Endothelial cell of umbilical vein (primary cell): Measurements from ENCODE around the gene CCSER1. TPM values are rescaled to one million over a fixed set of nuclear protein-coding genes. Genes with fewer than 3 reads are reported as not detected.

ENCODE experiments used
- BruUV-seq: library from RNA; stranded (reverse); fragments of 400-500 nt; replicated peaks from 2 replicates; lab custom pipeline; 2021; lab: Mats Ljungman, UMichigan
- CTCF ChIA-PET: fragments of 300-600, 350-600 bp; sonication (Branson Sonifier 250); formaldehyde crosslinking; loops from one replicate; lab custom pipeline; 2021; ENCODE audit warnings: antibody characterized with exemption, inconsistent platforms; lab: Charles Lee
- POLR2A ChIA-PET: fragments of 300-600, 350-600 bp; sonication (Branson Sonifier 250); formaldehyde crosslinking; loops from one replicate; lab custom pipeline; 2021; ENCODE audit warnings: antibody characterized with exemption, inconsistent platforms; lab: Charles Lee
- DNase-seq: peaks from one replicate; pipeline ENCODE4 v3.0.0-alpha.2; 2011; ENCODE audit warnings: low read depth, low spot score
- FAIRE-seq: peaks from 2 replicates; lab custom pipeline; 2011; peaks lifted over from hg19 to GRCh38; lab: Jason Lieb, UNC
- H2AFZ ChIP-seq: 2 replicates; pipeline ENCODE4 v1.6.0; 2012; ENCODE audit warnings: low read depth, low read length, control low read depth, inconsistent platforms
- H3K27ac ChIP-seq: 2 replicates; pipeline ENCODE4 v1.5.1; 2011; ENCODE audit warnings: low read depth, mild to moderate bottlenecking, control low read depth, low read length, moderate library complexity; ENCODE audit not compliant: insufficient read depth
- H3K27me3 ChIP-seq, 2 experiments: 2 replicates each; pipeline versions ENCODE4 v1.6.0 to v1.6.1; 2011; ENCODE audit warnings: low read length in 2 of 2, mixed read lengths in 1 of 2; ENCODE audit not compliant: control insufficient read depth in 2 of 2, insufficient read depth in 2 of 2
- H3K36me3 ChIP-seq, 2 experiments: 2 replicates in 1 of 2; 3 replicates in 1 of 2; pipeline ENCODE4 v1.5.1; 2011; ENCODE audit warnings: low read length in 2 of 2, mild to moderate bottlenecking in 1 of 2, moderate library complexity in 1 of 2; ENCODE audit not compliant: control insufficient read depth in 2 of 2, insufficient read depth in 2 of 2; ENCODE audit errors: extremely low read depth in 1 of 2
- H3K4me1 ChIP-seq: 3 replicates; pipeline ENCODE4 v1.5.1; 2011; ENCODE audit warnings: mild to moderate bottlenecking, low read length; ENCODE audit not compliant: control insufficient read depth, insufficient read depth; ENCODE audit errors: extremely low read depth
- H3K4me2 ChIP-seq: 2 replicates; pipeline ENCODE4 v1.6.1; 2011; ENCODE audit warnings: low read length, control low read depth, mixed read lengths; ENCODE audit not compliant: insufficient read depth
- H3K4me3 ChIP-seq, 3 experiments: fragments of 200-600 bp in 1 of 3; sonication (generic), shearing (Covaris generic) in 1 of 3; replicated peaks in 1 of 3; 2 replicates each; pipeline ENCODE4 v1.5.1; 2011 to 2016; ENCODE audit warnings: control low read depth in 3 of 3, low read length in 3 of 3, mild to moderate bottlenecking in 2 of 3, inconsistent platforms in 1 of 3, low read depth in 1 of 3, moderate library complexity in 1 of 3; ENCODE audit not compliant: insufficient read depth in 1 of 3
- H3K79me2 ChIP-seq: 2 replicates; pipeline ENCODE4 v1.6.0; 2012; ENCODE audit warnings: low read length, inconsistent platforms; ENCODE audit not compliant: control insufficient read depth, insufficient read depth
- H3K9ac ChIP-seq: replicated peaks from 2 replicates; pipeline ENCODE3; 2011; ENCODE audit warnings: low read length, control low read depth; ENCODE audit not compliant: insufficient read depth; ENCODE audit errors: extremely low read depth
- H3K9me1 ChIP-seq: replicated peaks from 3 replicates; pipeline ENCODE4 v1.6.0; 2011; ENCODE audit warnings: mild to moderate bottlenecking, low read length; ENCODE audit not compliant: control insufficient read depth, insufficient read depth; ENCODE audit errors: extremely low read depth
- H3K9me3 ChIP-seq: replicated peaks from 2 replicates; pipeline ENCODE4 v1.5.1; 2012; ENCODE audit warnings: low read length, inconsistent platforms; ENCODE audit not compliant: control insufficient read depth, insufficient read depth
- H4K20me1 ChIP-seq: replicated peaks from 2 replicates; pipeline ENCODE3; 2011; ENCODE audit warnings: mild to moderate bottlenecking, low read length; ENCODE audit not compliant: control insufficient read depth, insufficient read depth; ENCODE audit errors: extremely low read depth
- EZH2 ChIP-seq: IDR thresholded peaks from 2 replicates; pipeline ENCODE4 v1.6.1; 2012; ENCODE audit warnings: borderline replicate concordance, low read depth, mild to moderate bottlenecking, moderate library complexity, low read length, inconsistent platforms; ENCODE audit not compliant: severe bottlenecking
- FOS ChIP-seq: IDR thresholded peaks from 2 replicates; pipeline ENCODE4 v1.6.1; 2011; ENCODE audit warnings: mild to moderate bottlenecking, low read length, moderate library complexity, borderline replicate concordance; ENCODE audit not compliant: insufficient read depth
- GATA2 ChIP-seq: IDR thresholded peaks from 2 replicates; pipeline ENCODE4 v1.7.0; 2011; ENCODE audit warnings: low read depth, mild to moderate bottlenecking, moderate library complexity, mixed read lengths, low read length; ENCODE audit not compliant: insufficient read length, insufficient read depth
- JUN ChIP-seq: IDR thresholded peaks from 2 replicates; pipeline ENCODE4 v1.6.1; 2011; ENCODE audit warnings: borderline replicate concordance, low read depth; ENCODE audit not compliant: insufficient read length, insufficient read depth
- MYC ChIP-seq: IDR thresholded peaks from one replicate; pipeline ENCODE4 v1.6.1; 2011; ENCODE audit warnings: mild to moderate bottlenecking, low read depth, low read length
- POLR2A ChIP-seq: IDR thresholded peaks from 2 replicates; pipeline ENCODE4 v1.6.1; 2012; ENCODE audit warnings: low read depth, mild to moderate bottlenecking, control low read depth, low read length
- POLR2AphosphoS5 ChIP-seq: IDR thresholded peaks from 2 replicates; pipeline ENCODE4 v1.6.1; 2012; ENCODE audit warnings: low read depth, mild to moderate bottlenecking, control low read depth, low read length, moderate library complexity; ENCODE audit not compliant: insufficient read depth
- dilution Hi-C: fragments of 300-500 bp; cut with MboI; formaldehyde crosslinking; loops from one replicate; pipeline ENCODE4 v1.15.0; 2019; ENCODE audit warnings: low sequenced_read_pairs; ENCODE audit not compliant: extremely low pct_ligation_motif_present
- intact Hi-C: fragments of 100-400 bp; cut with micrococcal nuclease; formaldehyde crosslinking; loops from one replicate; pipeline ENCODE4 v1.10.0; 2022
- polyA plus RNA-seq, 4 experiments: library from polyadenylated mRNA; depleted of rRNA in 3 of 4; stranded (reverse) in 3 of 4; unstranded in 1 of 4; fragments of >200 nt; gene quantifications; 2 replicates each; pipeline versions ENCODE4 v1.2.1 to v1.2.3, GENCODE V29; 2011 to 2012; ENCODE audit warnings: missing spikeins in 1 of 4
- total RNA-seq: library from RNA; stranded (reverse); gene quantifications from 2 replicates; pipeline ENCODE4 v1.2.3, GENCODE V29; 2021
- TF ChIP-seq, protein P1 (sequence below): IDR thresholded peaks from 2 replicates; pipeline ENCODE4 v1.6.1; 2011; ENCODE audit not compliant: insufficient read depth, insufficient read length
- TF ChIP-seq, protein P2 (sequence below), 2 donors: IDR thresholded peaks; 1 replicate in 1 of 2; 2 replicates in 1 of 2; pipeline ENCODE4 v1.5.1; 2011; ENCODE audit warnings: low read length in 2 of 2, mild to moderate bottlenecking in 2 of 2, moderate library complexity in 2 of 2, control low read depth in 1 of 2, inconsistent platforms in 1 of 2, low read depth in 1 of 2; ENCODE audit not compliant: insufficient read depth in 1 of 2; ENCODE audit errors: extremely low read depth in 1 of 2

The CCSER1 gene
- total and polyA plus RNA-seq, 2 donors (not counting 3 experiments of a cell fraction or from before 2014, with no cell fraction given) = 0.11 to 1.8 TPM

DNA sequence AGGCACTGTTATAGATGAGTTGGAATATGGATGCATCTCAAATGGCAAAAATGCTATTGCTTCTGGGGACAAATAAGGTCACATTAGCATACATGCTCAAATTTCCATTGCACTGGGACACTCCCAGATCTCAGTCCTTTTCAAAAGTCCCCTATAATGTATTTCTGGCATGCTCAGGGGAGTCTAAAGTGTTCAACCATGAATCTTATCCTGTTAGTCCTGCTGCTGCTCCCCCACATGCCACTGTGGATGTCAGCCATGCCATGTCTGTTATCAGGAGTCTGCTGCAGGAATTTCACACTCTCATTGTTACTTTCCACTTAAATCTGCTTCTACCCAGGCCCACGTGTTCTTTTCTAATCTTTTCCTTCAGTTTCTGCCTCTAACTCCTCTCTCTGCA, 1000.6 kb downstream of the CCSER1 start:
- no peak for FAIRE-seq

More for the DNA sequence above, 1000.6 kb downstream of the CCSER1 start:
- no TSS peak for BruUV-seq
- no peak for DNase-seq
- no peak overlapping the region for H3K9ac ChIP-seq
- TF ChIP-seq FOS = no peak
- no peak for TF ChIP-seq EZH2
- TF ChIP-seq, protein P1, sequence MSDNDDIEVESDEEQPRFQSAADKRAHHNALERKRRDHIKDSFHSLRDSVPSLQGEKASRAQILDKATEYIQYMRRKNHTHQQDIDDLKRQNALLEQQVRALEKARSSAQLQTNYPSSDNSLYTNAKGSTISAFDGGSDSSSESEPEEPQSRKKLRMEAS = no peak
- no peak for TF ChIP-seq MYC
- TF ChIP-seq JUN = no peak
- no peak for TF ChIP-seq GATA2
- TF ChIP-seq, protein P2, sequence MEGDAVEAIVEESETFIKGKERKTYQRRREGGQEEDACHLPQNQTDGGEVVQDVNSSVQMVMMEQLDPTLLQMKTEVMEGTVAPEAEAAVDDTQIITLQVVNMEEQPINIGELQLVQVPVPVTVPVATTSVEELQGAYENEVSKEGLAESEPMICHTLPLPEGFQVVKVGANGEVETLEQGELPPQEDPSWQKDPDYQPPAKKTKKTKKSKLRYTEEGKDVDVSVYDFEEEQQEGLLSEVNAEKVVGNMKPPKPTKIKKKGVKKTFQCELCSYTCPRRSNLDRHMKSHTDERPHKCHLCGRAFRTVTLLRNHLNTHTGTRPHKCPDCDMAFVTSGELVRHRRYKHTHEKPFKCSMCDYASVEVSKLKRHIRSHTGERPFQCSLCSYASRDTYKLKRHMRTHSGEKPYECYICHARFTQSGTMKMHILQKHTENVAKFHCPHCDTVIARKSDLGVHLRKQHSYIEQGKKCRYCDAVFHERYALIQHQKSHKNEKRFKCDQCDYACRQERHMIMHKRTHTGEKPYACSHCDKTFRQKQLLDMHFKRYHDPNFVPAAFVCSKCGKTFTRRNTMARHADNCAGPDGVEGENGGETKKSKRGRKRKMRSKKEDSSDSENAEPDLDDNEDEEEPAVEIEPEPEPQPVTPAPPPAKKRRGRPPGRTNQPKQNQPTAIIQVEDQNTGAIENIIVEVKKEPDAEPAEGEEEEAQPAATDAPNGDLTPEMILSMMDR (IDR thresholded peaks at IDR 0.05; ENCODE audit: extremely low read depth in 1 of 2, insufficient read depth in 1 of 2, low read depth in 1 of 2, low read length in 2 of 2) = no peak
- no peak for TF ChIP-seq POLR2AphosphoS5
- no peak for TF ChIP-seq POLR2A
- no peaks in the 10 kb centered on the region for H4K20me1 ChIP-seq
- H3K4me3 ChIP-seq = no peak overlapping the region
- no peaks in the 10 kb centered on the region for H3K9me3 ChIP-seq
- no peaks in the 10 kb centered on the region for H3K4me1 ChIP-seq
- ChIA-PET CTCF (no interaction called here), POLR2A (no interaction called here)
- intact Hi-C loops = no loop called here
- dilution Hi-C loops = no loop called here
- no peak overlapping the region for H3K4me2 ChIP-seq
- no peaks in the 10 kb centered on the region for H3K27me3 ChIP-seq
- no peaks in the 10 kb centered on the region for H3K79me2 ChIP-seq
- H3K36me3 ChIP-seq = no peaks in the 10 kb centered on the region
- H3K9me1 ChIP-seq = no peaks in the 10 kb centered on the region
- H2AFZ ChIP-seq = no peak overlapping the region
- no peak overlapping the region for H3K27ac ChIP-seq
